ENCODE data around the gene MTURN.
"Not testable (repeated sequence)": the region's sequence is repeated elsewhere in the genome, so short reads cannot be mapped to it uniquely, and the experiment has no call there.

Gene MTURN

GRCh38 chr7:30181211-30181610 is 46.4 kb downstream of the MTURN start:
- no peak for DNase-seq

- no peak for DNase-seq
Observed at GRCh38 chr7:30181736-30182522, 47.1 kb downstream of the MTURN start.

- DNase-seq: no peak
Observed at GRCh38 chr7:30182814-30183213, 48.0 kb downstream of the MTURN start.

DNA sequence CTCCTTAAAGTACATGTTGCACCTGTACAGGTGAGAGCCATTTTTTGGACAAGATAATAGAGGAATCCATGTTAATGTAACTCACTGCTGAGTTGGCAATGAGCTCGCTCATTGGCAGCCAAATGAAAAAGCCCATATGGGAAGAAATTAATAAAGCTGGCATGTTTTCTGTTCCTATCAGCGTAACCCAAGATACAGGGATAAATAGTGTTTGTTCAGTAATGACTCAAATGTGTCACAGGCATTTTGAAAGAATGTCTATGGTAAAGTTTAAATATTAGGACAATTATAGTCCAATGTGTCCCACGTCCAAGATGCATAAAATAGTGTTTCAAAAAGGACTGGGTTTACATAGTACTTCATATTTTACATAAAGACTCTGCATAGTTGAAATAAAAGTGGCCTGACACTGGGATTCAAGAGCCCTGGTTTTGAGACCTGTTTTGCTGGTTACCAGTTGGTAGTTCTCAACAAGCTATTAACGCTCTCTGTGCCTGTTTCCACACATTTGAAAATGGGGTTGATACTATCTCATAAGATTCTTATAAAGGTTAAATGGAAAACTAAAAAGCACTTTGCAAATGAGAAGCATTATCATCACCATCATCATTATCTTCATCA is 49.1 kb downstream of the MTURN start:
- DNase-seq: no peak

- no peak for DNase-seq
Observed at GRCh38 chr7:30184791-30185487, 50.2 kb downstream of the MTURN start.

- no peak for DNase-seq
Observed at GRCh38 chr7:30185496-30185895, 50.7 kb downstream of the MTURN start.

GRCh38 chr7:30186725-30187124 is 51.9 kb downstream of the MTURN start:
- no peak for DNase-seq

DNA sequence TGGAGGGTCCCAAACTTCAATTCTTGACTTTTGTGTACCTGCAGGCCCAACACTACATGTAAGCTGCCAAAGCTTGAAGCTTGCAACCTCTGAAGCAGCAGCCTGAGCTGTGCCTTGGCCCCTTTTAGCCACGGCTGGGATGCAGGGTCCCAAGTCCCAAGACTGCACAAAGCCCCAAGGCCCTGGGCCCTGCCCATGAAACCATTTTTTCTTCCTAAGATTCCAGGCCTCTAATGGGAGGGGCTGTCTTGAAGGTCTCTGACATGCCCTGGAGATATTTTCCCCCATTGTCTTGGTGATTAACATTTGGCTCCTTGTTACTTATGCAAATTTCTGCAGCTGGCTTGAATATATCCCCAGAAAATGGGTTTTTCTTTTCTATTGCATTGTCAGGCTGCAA is 52.7 kb downstream of the MTURN start:
- DNase-seq: no peak

DNA sequence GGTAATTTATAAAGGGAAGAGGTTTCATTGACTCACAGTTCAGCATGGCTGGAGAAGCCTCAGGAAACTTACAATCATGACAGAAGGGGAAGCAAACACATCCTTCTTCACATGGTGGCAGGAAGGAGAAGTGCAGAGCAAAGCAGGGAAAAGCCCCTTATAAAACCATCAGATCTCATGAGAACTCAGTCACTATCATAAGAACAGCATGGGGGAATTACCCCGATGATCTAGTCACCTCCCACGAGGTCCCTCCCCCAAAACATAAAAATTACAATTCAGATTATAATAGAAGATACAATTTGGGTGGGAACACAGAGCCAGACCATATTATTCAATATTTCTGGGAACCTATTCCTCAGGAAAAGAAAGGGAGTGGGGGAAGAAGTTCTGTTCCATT is 53.6 kb downstream of the MTURN start:
- not testable (repeated sequence) for DNase-seq

DNA sequence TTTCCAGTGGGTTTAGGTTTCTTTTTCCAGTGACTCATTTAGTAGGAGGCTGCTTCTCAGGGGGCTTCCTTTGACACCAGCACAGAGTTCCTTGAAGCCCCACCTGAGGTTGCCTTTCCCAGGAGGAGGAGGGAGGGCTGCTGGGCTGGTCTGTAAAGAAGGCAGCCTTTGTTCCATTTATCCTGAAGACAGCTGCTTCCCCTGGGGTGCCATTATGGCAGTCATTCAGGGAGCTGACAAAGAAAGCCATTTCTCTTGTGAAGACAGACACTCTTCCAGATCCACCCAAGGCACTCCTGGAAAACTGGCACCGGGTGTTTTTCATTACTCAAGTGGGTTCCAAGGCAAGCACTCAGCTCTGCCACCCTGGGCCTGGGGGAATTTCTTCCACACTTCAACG is 54.0 kb downstream of the MTURN start:
- no peak for DNase-seq

- DNase-seq: no peak
Observed at GRCh38 chr7:30191809-30192208, 57.0 kb downstream of the MTURN start.

DNA sequence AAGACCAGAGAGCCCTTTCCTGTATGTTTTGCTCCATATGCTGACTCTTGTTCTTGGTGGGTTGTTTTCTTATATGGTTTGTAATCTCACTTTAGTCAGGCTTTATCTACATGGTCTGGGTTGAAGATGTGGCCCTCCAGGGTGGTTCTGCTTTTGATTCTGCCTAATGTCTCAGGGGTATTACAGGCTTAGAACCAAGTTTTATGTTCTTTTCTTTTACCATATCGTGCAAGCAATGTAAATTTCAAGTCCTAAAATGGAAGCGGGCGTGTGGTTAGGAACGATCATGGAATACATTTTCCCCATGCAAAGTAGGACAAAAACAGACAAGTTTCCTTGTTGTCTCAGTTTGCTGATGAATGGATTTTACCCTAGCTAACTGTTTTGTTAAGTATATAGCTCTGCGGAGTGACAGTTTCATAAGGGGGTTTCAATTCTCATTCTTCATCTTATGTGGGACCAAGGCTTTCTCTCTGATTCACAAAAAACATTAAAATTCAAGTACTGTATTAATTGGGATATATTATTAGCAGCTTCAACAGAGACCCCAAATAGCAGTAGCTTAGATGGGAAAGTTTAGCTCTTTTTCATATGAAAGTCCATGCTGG is 58.7 kb downstream of the MTURN start:
- DNase-seq: no peak

DNA sequence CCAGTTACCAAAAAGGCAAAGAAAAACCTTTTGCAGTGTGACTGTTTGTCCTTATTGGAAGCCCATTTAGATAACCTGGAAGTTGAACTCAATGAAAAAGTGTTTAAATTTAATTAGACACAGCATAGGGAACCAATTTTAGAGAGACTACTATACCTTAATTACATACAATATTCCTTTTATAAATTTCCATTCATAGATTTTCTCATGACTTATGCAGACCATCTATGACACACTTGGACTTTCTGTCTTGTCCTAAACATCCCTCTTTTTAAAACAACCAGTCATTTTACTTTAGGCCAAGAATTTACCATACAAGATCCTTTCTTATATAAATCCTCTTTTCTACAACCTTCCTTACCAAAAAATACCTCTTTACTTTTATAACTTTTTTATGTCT is 61.6 kb downstream of the MTURN start:
- DNase-seq: no peak

GRCh38 chr7:30197438-30197837 is 62.7 kb downstream of the MTURN start:
- DNase-seq: no peak

DNA sequence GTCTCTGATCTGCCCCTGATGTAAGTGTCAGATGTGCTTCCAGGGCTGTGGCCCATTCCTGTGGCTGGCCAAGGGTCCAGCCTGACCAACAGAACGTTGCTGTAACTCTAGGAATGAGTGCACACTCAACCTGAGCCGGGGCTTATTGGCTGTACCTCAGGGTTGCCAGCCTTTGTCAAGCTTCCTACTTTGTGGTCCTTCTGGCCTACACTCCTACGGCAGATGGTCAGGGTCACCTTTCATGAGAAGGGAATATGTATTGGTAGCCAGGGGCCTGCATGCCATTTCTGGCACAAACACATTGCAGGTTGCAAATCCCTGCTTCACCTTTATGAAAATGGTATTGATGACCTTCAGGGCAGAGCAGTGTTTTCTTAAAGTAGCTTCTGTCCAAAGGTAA is 64.5 kb downstream of the MTURN start:
- no peak for DNase-seq

GRCh38 chr7:30200591-30200990 is 65.8 kb downstream of the MTURN start:
- DNase-seq: no peak

DNA sequence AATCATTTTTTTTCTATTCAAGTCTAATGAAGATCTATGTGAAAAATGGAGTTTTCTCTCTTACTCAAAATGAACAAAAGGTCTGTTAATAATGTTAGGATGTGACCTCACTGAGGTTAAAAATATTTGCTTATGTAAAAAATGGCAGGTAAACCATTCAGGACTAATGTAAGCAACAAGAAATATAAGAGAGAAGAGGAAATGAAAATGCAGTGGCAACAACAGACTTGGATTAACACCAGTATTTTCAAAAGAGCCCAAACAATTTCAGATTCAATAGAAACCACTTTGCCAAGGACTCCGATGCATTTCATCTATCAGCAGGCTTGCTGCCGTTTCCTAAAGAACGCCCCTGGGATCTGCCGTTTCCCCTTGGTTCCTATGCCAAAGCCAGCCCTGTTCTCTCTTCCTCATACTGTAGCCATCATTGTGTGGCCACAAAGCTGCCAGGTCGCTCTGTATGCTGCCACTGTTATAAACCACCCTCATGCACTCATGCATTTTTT is 66.4 kb downstream of the MTURN start:
- DNase-seq: no peak

DNA sequence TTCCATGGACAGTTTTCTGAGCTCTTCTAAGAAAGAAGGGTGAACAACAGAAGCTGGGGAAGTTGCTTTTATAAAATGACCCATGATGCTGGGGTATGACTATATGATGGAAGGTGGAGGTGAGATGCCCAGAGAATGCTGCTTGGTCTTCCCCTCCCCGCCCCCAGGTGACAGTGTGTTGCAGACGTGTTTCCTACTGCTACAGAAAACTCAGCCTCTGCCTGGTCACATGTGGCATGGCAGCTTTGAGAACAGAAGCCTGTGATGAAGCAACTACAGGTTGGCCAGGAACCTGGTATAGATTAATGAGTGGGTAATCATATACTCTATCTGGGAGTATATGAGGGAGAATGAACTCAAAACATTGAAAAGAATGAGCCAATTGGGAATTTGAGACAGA is 67.1 kb downstream of the MTURN start:
- no peak for DNase-seq

DNA sequence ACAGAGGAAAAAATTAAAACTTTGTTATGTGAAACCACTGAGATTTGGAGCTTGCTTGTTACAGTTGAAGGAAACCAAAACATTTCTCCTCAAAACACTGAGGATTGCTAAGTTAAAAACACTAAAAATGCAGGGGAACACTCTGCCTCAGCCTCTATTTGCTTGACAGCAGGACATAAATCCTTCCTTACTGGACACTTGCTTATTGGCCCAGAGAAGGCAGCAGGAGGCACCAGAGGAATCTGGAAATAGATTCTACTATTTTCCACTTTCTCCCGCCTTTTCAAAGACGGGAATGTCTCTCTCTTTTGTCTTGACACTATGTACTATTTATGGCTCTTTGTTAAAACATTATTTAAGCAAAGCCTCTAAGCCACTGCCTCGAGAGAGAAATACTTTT is 67.9 kb downstream of the MTURN start:
- DNase-seq: no peak

GRCh38 chr7:30206491-30206890 is 71.7 kb downstream of the MTURN start:
- no peak for DNase-seq

DNA sequence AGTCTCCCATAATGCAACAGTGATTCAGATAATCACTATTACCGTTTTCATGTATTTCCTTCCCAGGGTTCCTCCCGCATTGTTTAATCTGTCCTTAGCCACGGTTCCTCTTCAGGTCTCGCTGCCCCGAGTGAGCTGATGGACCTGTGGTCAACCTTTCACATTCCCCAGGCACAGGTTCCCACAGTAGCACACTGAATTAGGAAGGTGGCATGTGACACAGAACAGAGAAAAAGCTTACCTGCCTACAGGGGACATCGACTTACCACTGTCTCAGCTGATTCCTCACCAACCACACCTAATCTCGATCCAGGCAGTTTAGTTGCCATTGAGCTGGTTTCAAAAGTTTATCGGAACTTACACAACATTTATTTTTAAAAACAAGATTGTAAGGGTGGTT is 72.2 kb downstream of the MTURN start:
- no peak for DNase-seq

- no peak for DNase-seq
Observed at GRCh38 chr7:30207376-30207775, 72.6 kb downstream of the MTURN start.

DNA sequence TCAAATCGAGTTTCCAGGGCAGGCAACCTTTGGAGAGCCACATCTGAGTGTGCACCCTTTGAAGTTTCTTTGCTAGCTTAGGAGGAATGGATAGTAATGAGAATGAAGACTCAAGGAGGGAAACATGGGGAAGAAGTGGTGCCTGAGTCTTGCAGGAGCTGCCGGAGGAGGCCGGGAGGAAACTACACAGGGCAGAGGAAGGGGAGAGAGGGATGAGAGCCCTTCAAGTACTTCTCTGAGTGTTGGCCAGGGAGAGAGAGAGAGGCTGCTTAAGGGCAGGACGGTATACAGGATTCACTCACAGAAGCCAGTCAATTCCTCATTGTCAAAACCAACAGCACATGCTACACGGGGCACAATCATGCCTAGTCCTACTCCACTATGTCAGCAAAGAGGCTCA is 75.2 kb downstream of the MTURN start:
- no peak for DNase-seq

Measured in NCI-H1048 (cell line).